ENCODE data around the gene IGDCC3.

IGDCC3 gene

GRCh38 chr15:65307978-65308377, 69.8 kb downstream of the IGDCC3 start:
- TF ChIP-seq CTCF (IDR thresholded peaks at IDR 0.05; ENCODE audit: low read depth, low read length), result no peak
- H3K4me3 ChIP-seq (ENCODE audit: low read depth, low read length), result no peak overlapping the region

GRCh38 chr15:65306551-65306950, 71.3 kb downstream of the IGDCC3 start:
- H3K4me3 ChIP-seq (ENCODE audit: low read depth, low read length), result no peak overlapping the region
- no peak for TF ChIP-seq CTCF (IDR thresholded peaks at IDR 0.05; ENCODE audit: low read depth, low read length)

- H3K4me3 ChIP-seq (ENCODE audit: low read depth, low read length), result no peak overlapping the region
- TF ChIP-seq CTCF (IDR thresholded peaks at IDR 0.05; ENCODE audit: low read depth, low read length), result no peak
Observed at GRCh38 chr15:65305776-65306175, 72.0 kb downstream of the IGDCC3 start.

GRCh38 chr15:65305150-65305758, 72.5 kb downstream of the IGDCC3 start:
- no peak overlapping the region for H3K4me3 ChIP-seq (ENCODE audit: low read depth, low read length)
- TF ChIP-seq CTCF (IDR thresholded peaks at IDR 0.05; ENCODE audit: low read depth, low read length), result no peak

- H3K4me3 ChIP-seq (ENCODE audit: low read depth, low read length), result peak within 1 kb of the TSS; percentile 52
- TF ChIP-seq CTCF (IDR thresholded peaks at IDR 0.05; ENCODE audit: low read depth, low read length), result peak; percentile 86
Observed at GRCh38 chr15:65304381-65305149, 73.2 kb downstream of the IGDCC3 start, which contains the start of gene RNU5B-1. TSS of gene RNU5B-1 (plus strand) at chr15:65304677.

GRCh38 chr15:65303687-65304380, 74.0 kb downstream of the IGDCC3 start:
- H3K4me3 ChIP-seq (ENCODE audit: low read depth, low read length), result peak overlapping the region; percentile 52
- TF ChIP-seq CTCF (IDR thresholded peaks at IDR 0.05; ENCODE audit: low read depth, low read length), result no peak

- H3K4me3 ChIP-seq (ENCODE audit: low read depth, low read length), result no peak overlapping the region
- TF ChIP-seq CTCF (IDR thresholded peaks at IDR 0.05; ENCODE audit: low read depth, low read length), result no peak
Observed at GRCh38 chr15:65302061-65302460, 75.7 kb downstream of the IGDCC3 start.
